Measurements from ENCODE around the gene PNPLA5. TPM values are rescaled to one million over a fixed set of nuclear protein-coding genes. Genes with fewer than 3 reads are reported as not detected.

The PNPLA5 gene
- total and polyA plus RNA-seq, 2 donors (not counting 1 experiment from before 2014, with no cell fraction given): 0.33 TPM; not detected in 1

DNA sequence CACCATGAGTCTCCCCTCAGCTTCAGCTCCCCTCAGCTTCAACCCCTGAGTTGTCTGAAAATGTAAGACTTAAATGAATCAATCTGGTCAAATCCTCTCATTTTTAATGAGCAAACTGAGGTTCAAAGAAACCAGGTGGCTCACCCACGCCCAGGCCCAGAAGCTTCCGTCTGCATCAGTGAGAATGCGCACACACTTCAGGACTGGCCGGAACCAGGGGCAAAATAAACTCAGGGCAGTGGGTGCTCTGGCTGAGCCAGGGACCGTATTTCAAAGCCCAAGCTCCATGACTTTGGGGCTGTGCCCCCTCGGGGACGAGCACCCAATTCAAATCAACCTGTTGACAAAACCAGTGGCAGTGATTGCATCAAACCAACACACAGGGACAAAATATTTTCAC, 32.6 kb downstream of the PNPLA5 start:
- TF ChIP-seq, protein P1, sequence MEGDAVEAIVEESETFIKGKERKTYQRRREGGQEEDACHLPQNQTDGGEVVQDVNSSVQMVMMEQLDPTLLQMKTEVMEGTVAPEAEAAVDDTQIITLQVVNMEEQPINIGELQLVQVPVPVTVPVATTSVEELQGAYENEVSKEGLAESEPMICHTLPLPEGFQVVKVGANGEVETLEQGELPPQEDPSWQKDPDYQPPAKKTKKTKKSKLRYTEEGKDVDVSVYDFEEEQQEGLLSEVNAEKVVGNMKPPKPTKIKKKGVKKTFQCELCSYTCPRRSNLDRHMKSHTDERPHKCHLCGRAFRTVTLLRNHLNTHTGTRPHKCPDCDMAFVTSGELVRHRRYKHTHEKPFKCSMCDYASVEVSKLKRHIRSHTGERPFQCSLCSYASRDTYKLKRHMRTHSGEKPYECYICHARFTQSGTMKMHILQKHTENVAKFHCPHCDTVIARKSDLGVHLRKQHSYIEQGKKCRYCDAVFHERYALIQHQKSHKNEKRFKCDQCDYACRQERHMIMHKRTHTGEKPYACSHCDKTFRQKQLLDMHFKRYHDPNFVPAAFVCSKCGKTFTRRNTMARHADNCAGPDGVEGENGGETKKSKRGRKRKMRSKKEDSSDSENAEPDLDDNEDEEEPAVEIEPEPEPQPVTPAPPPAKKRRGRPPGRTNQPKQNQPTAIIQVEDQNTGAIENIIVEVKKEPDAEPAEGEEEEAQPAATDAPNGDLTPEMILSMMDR (conservative IDR thresholded peaks at IDR 0.05 in 1 of 2, IDR thresholded peaks at IDR 0.05 in 1 of 2; ENCODE audit: low read depth in 1 of 2, low read length in 2 of 2): no peak
- no peak for TF ChIP-seq EZH2 (IDR thresholded peaks at IDR 0.05; ENCODE audit: low read length, missing control alignments)
- Histone ChIP-seq H2AFZ (ENCODE audit: low read length) (no peak overlapping the region), H3K27me3 (ENCODE audit: control insufficient read depth, insufficient read depth, low read length) (peaks cover 8% of the 10 kb centered on the region)

GRCh38 chr22:43858156-43858895, 33.5 kb downstream of the PNPLA5 start:
- Histone ChIP-seq H2AFZ (ENCODE audit: low read length) (no peak overlapping the region), H4K20me1 (ENCODE audit: control insufficient read depth, extremely low read depth, insufficient read depth, low read length) (no peaks in the 10 kb centered on the region), H3K36me3 (ENCODE audit: control insufficient read depth, insufficient read depth, low read length) (no peaks in the 10 kb centered on the region), H3K9ac (ENCODE audit: insufficient read depth, low read length) (no peak overlapping the region), H3K27me3 (ENCODE audit: control insufficient read depth, insufficient read depth, low read length) (peaks cover 8% of the 10 kb centered on the region), H3K9me3 (ENCODE audit: control insufficient read depth, insufficient read depth, low read depth, low read length) (no peaks in the 10 kb centered on the region), H3K4me2 (ENCODE audit: extremely low read depth, insufficient read depth, low read length) (no peak overlapping the region), H3K4me3 (replicated peaks in 1 of 4; ENCODE audit: control extremely low read depth in 1 of 4, insufficient read depth in 1 of 4, low read depth in 3 of 4, low read length in 4 of 4) (no peak overlapping the region), H3K4me1 (ENCODE audit: control insufficient read depth, extremely low read depth, insufficient read depth, low read length) (no peaks in the 10 kb centered on the region), H3K27ac (ENCODE audit: insufficient read depth, low read length) (no peak overlapping the region), H3K79me2 (ENCODE audit: control insufficient read depth, insufficient read depth, low read length) (no peaks in the 10 kb centered on the region)
- no peak for TF ChIP-seq EZH2 (IDR thresholded peaks at IDR 0.05; ENCODE audit: low read length, missing control alignments)
- TF ChIP-seq, protein P1 (conservative IDR thresholded peaks at IDR 0.05 in 1 of 2, IDR thresholded peaks at IDR 0.05 in 1 of 2; ENCODE audit: low read depth in 1 of 2, low read length in 2 of 2): no peak
- DNase-seq (ENCODE audit: low read depth in 2 of 2): no peak

More for the DNA sequence above, 32.6 kb downstream of the PNPLA5 start:
- DNase-seq (ENCODE audit: low read depth in 2 of 2): no peak
- Histone ChIP-seq H3K36me3 (ENCODE audit: control insufficient read depth, insufficient read depth, low read length) (no peaks in the 10 kb centered on the region), H3K4me3 (replicated peaks in 1 of 4; ENCODE audit: control extremely low read depth in 1 of 4, insufficient read depth in 1 of 4, low read depth in 3 of 4, low read length in 4 of 4) (no peak overlapping the region), H3K79me2 (ENCODE audit: control insufficient read depth, insufficient read depth, low read length) (no peaks in the 10 kb centered on the region), H4K20me1 (ENCODE audit: control insufficient read depth, extremely low read depth, insufficient read depth, low read length) (no peaks in the 10 kb centered on the region), H3K9me3 (ENCODE audit: control insufficient read depth, insufficient read depth, low read depth, low read length) (no peaks in the 10 kb centered on the region), H3K27ac (ENCODE audit: insufficient read depth, low read length) (no peak overlapping the region), H3K9ac (ENCODE audit: insufficient read depth, low read length) (no peak overlapping the region), H3K4me2 (ENCODE audit: extremely low read depth, insufficient read depth, low read length) (no peak overlapping the region), H3K4me1 (ENCODE audit: control insufficient read depth, extremely low read depth, insufficient read depth, low read length) (no peaks in the 10 kb centered on the region)

GRCh38 chr22:43857367-43857766, 34.4 kb downstream of the PNPLA5 start:
- DNase-seq (ENCODE audit: low read depth in 2 of 2): no peak
- H3K27me3 ChIP-seq (ENCODE audit: control insufficient read depth, insufficient read depth, low read length): peaks cover 8% of the 10 kb centered on the region
- no peak overlapping the region for H3K4me2 ChIP-seq (ENCODE audit: extremely low read depth, insufficient read depth, low read length)
- H3K36me3 ChIP-seq (ENCODE audit: control insufficient read depth, insufficient read depth, low read length): no peaks in the 10 kb centered on the region
- no peaks in the 10 kb centered on the region for H3K9me3 ChIP-seq (ENCODE audit: control insufficient read depth, insufficient read depth, low read depth, low read length)
- no peaks in the 10 kb centered on the region for H4K20me1 ChIP-seq (ENCODE audit: control insufficient read depth, extremely low read depth, insufficient read depth, low read length)
- H3K9ac ChIP-seq (ENCODE audit: insufficient read depth, low read length): no peak overlapping the region
- H3K4me3 ChIP-seq (replicated peaks in 1 of 4; ENCODE audit: control extremely low read depth in 1 of 4, insufficient read depth in 1 of 4, low read depth in 3 of 4, low read length in 4 of 4): no peak overlapping the region
- TF ChIP-seq EZH2 (IDR thresholded peaks at IDR 0.05; ENCODE audit: low read length, missing control alignments): no peak
- TF ChIP-seq, protein P1 (conservative IDR thresholded peaks at IDR 0.05 in 1 of 2, IDR thresholded peaks at IDR 0.05 in 1 of 2; ENCODE audit: low read depth in 1 of 2, low read length in 2 of 2): no peak
- no peak overlapping the region for H2AFZ ChIP-seq (ENCODE audit: low read length)
- no peaks in the 10 kb centered on the region for H3K79me2 ChIP-seq (ENCODE audit: control insufficient read depth, insufficient read depth, low read length)
- H3K27ac ChIP-seq (ENCODE audit: insufficient read depth, low read length): no peak overlapping the region
- H3K4me1 ChIP-seq (ENCODE audit: control insufficient read depth, extremely low read depth, insufficient read depth, low read length): no peaks in the 10 kb centered on the region

All from fibroblast of lung (primary cell).